ENCODE data around the gene TLR1. TPM values are rescaled to one million over a fixed set of nuclear protein-coding genes. Genes with fewer than 3 reads are reported as not detected.
"Not testable (repeated sequence)": the region's sequence is repeated elsewhere in the genome, so short reads cannot be mapped to it uniquely, and the experiment has no call there.

TLR1 gene
- total RNA-seq, 2 donors from 2014 or later: 1.9 to 3.2 TPM

DNA sequence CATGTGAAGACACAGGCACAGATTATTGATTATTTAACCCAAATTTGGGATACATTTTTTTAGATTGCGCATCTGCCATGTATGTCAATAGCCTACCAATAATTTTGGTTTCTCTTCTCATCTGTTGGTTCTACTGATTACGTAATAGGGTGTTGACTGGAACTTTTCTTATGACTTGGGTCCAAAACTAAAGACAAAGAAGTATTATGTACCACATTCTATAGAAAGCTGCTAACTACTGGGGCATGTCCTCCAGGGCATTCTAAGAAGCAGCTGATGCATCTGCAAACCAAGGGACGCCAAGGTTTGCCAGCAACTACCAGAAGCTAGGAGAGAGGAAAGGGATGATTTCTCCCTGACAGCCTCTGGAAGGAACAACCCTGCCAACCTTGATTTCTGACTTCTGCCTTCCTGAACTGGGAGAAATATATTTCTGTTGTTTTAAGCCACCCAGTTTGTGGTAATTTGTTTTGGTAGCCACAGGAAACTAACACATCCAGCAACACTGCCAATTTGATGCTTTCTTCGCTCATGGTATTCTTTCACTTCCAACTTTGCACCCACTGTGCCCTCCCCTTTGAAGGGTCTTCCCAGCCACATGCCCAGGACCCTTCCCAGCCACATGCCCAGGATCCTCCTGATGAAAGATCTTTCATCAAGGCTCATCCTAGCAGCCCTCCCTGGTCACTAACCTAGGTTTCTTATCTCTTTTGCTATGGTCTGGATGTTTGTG lies 15.9 kb upstream of the TLR1 start:
- Mint-ChIP-seq H3K36me3 (ENCODE audit: insufficient read depth in 2 of 2) (peaks cover 7 to 10% of the 10 kb centered on the region in 2 donors), H3K27me3 (ENCODE audit: low read depth) (no peaks in the 10 kb centered on the region), H3K4me3 (peak overlapping the region in 1 of 2 donors; percentile 36), H3K27ac (peak overlapping the region; percentile 5), H3K4me1 (ENCODE audit: low read depth) (peaks cover 26% of the 10 kb centered on the region), H3K9me3 (peaks cover 11 to 13% of the 10 kb centered on the region in 2 donors)
- DNase-seq: no peak
- peak in 1 of 2 donors; percentile 19 for ATAC-seq (replicated peaks in 1 of 2)

DNA sequence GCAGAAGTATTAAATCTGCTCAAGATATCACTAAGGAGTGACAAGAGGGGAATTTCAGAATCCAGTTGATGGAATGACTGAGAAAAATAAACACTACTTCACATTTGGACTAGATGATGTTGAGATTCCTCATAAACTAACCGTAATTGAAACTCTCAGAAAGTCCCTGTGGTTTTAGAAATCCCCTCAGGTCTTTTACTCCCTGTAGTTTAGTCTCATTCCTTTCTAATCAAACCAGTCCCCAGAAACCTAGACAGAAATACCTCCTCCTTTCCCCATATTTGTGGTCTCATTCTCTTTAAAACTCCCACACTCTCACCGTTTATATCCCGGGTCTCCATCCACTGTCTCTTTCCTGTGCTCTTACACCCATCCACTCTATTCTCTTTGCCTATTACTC lies 15.0 kb upstream of the TLR1 start:
- H3K4me3 Mint-ChIP-seq: peak overlapping the region; percentile 36 to 52
- H3K9me3 Mint-ChIP-seq: peaks cover 13% of the 10 kb centered on the region in 2 donors
- peaks cover 26% of the 10 kb centered on the region for H3K4me1 Mint-ChIP-seq (ENCODE audit: low read depth)
- no peaks in the 10 kb centered on the region for H3K27me3 Mint-ChIP-seq (ENCODE audit: low read depth)
- DNase-seq (no peak), ATAC-seq (replicated peaks in 1 of 2) (peak; percentile 55 to 72)
- H3K27ac Mint-ChIP-seq: peak overlapping the region; percentile 10
- H3K36me3 Mint-ChIP-seq (ENCODE audit: insufficient read depth in 2 of 2): peaks cover 7 to 8% of the 10 kb centered on the region in 2 donors

DNA sequence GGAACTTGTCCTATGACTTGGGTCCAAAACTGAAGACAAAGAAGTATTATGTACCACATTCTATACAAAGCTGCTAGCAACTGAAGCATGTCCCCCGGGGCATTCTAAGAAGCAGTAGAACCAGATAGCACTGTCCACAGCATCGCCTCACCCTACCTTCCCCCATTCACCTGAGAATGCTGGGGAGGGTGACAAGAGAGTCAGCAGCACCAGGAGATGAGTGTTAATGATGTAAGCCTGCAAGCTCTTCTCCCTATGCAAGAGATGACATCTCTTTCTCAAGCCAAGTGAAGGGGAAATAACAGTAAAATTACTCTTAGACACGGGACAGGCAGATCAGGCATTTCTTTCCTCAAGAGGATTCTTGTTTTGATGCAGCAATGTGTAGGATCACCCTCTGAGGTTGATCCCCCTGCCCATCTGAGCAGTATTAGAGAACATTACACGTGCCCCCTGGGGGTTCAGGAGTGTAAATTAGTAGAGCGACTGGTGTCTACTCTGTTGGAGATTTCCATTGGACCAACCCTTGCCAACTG lies 13.9 kb upstream of the TLR1 start:
- ATAC-seq (replicated peaks in 1 of 2) (peak in 1 of 2 donors; percentile 41), DNase-seq (no peak)
- Mint-ChIP-seq H3K9me3 (peaks cover 12% of the 10 kb centered on the region in 2 donors), H3K27me3 (ENCODE audit: low read depth) (no peaks in the 10 kb centered on the region), H3K27ac (no peak overlapping the region), H3K4me1 (ENCODE audit: low read depth) (peaks cover 26% of the 10 kb centered on the region), H3K4me3 (no peak overlapping the region), H3K36me3 (ENCODE audit: insufficient read depth in 2 of 2) (peaks cover 4 to 8% of the 10 kb centered on the region in 2 donors)

DNA sequence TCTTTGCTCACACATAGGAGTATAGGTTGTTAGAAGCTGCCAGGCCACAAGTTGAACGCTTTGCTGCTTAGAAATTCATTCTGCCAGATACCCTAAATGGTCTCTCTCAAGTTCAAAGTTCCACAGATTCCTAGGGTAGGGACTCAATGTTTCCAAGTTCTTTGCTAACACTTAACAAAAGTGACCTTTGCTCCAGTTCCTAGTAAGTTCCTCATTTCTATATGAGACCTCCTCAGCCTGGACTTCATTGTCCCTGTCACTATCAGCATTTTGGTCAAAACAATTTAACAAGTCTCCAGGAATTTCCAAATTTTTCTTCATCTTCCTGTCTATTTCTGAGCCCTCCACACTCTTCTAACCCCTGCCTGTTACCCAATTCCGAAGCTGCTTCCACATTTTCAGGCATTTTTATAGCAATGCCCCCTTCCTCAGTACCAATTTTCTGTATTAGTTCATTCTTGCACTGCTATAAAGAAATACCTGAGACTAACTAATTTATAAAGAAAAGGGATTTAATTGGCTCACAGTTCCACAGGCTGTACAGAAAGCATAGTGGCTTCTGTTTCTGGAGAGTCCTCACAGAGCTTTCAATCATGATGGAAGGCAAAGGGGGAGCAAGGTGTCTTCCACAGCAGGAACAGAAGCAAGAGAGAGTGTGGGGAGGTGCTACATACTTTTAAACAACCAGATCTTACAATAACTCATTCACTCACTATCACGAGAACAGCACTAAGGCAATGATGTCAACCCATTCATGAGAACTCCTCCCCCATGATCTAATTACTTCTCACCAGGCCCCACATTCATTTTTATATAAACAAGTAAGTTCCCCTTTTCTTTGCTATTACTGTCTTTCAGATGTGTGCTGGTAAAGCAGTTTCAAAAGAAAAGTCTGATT lies 11.5 kb upstream of the TLR1 start:
- DNase-seq (no peak), ATAC-seq (replicated peaks in 1 of 2) (peak in 1 of 2 donors; percentile 34)
- no peaks in the 10 kb centered on the region for H3K36me3 Mint-ChIP-seq (ENCODE audit: insufficient read depth in 2 of 2)
- no peak overlapping the region for H3K4me3 Mint-ChIP-seq
- peaks cover 26% of the 10 kb centered on the region for H3K4me1 Mint-ChIP-seq (ENCODE audit: low read depth)
- H3K9me3 Mint-ChIP-seq: peaks cover 2 to 4% of the 10 kb centered on the region in 2 donors
- peak overlapping the region; percentile 64 for H3K27ac Mint-ChIP-seq
- H3K27me3 Mint-ChIP-seq (ENCODE audit: low read depth): no peaks in the 10 kb centered on the region

- Mint-ChIP-seq H3K4me3 (no peak overlapping the region), H3K27ac (no peak overlapping the region), H3K9me3 (peaks cover 2 to 4% of the 10 kb centered on the region in 2 donors), H3K36me3 (ENCODE audit: insufficient read depth in 2 of 2) (no peaks in the 10 kb centered on the region), H3K4me1 (ENCODE audit: low read depth) (peaks cover 12% of the 10 kb centered on the region), H3K27me3 (ENCODE audit: low read depth) (no peaks in the 10 kb centered on the region)
- no peak for ATAC-seq (replicated peaks in 1 of 2)
- DNase-seq: no peak
Observed at GRCh38 chr4:38814386-38814785, 9.8 kb upstream of the TLR1 start.

DNA sequence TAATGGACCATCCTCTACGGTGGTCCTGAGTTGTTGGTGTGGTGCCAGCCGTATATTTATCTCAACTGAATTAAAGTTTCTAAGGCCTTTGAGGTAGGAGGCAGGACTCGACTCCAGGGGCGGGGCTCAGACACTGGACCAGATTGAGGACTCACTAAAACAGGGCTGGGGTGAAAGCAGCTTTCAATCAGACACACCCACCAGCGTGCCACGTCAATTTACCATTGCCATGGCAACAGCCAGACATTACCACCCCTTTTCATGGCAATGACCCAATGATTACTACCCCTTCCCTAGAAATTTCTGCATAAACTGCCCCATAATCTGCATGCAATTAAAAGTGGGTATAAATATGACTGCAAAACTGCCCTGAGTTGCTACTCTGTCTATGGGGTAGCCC lies 6.7 kb upstream of the TLR1 start:
- Mint-ChIP-seq H3K27me3 (ENCODE audit: low read depth) (no peaks in the 10 kb centered on the region), H3K27ac (no peak overlapping the region), H3K9me3 (peaks cover 2 to 4% of the 10 kb centered on the region in 2 donors), H3K4me1 (ENCODE audit: low read depth) (no peaks in the 10 kb centered on the region), H3K36me3 (ENCODE audit: insufficient read depth in 2 of 2) (peaks cover 0 to 4% of the 10 kb centered on the region in 2 donors), H3K4me3 (no peak overlapping the region)
- DNase-seq (no peak), ATAC-seq (replicated peaks in 1 of 2) (no peak)

DNA sequence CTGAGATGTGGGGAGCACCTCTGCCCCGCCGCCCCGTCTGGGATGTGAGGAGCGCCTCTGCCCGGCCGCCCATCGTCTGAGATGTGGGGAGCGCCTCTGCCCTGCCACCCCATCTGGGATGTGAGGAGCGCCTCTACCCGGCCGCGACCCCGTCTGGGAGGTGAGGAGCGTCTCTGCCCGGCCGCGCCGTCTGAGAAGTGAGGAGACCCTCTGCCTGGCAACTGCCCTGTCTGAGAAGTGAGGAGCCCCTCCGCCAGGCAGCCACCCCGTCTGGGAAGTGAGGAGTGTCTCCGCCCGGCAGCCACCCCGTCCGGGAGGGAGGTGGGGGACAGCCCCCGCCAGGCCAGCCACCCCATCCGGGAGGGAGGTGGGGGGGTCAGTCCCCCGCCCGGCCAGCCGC lies 2.9 kb upstream of the TLR1 start:
- ATAC-seq (replicated peaks in 1 of 2); H3K9me3 Mint-ChIP-seq; H3K27me3 Mint-ChIP-seq (ENCODE audit: low read depth); H3K4me3 Mint-ChIP-seq; H3K27ac Mint-ChIP-seq; DNase-seq: not testable (repeated sequence)
- peaks cover 30% of the 10 kb centered on the region for H3K4me1 Mint-ChIP-seq (ENCODE audit: low read depth)
- H3K36me3 Mint-ChIP-seq (ENCODE audit: insufficient read depth in 2 of 2): peaks cover 10 to 14% of the 10 kb centered on the region in 2 donors

GRCh38 chr4:38806251-38806650 lies 1.7 kb upstream of the TLR1 start:
- Mint-ChIP-seq H3K9me3 (peaks cover 8 to 12% of the 10 kb centered on the region in 2 donors), H3K27ac (peak overlapping the region; percentile 96), H3K4me3 (peak overlapping the region; percentile 76 to 87), H3K4me1 (ENCODE audit: low read depth) (peaks cover 30% of the 10 kb centered on the region), H3K36me3 (ENCODE audit: insufficient read depth in 2 of 2) (peaks cover 14 to 24% of the 10 kb centered on the region in 2 donors)
- not testable (repeated sequence) for H3K27me3 Mint-ChIP-seq (ENCODE audit: low read depth); ATAC-seq (replicated peaks in 1 of 2); DNase-seq

DNA sequence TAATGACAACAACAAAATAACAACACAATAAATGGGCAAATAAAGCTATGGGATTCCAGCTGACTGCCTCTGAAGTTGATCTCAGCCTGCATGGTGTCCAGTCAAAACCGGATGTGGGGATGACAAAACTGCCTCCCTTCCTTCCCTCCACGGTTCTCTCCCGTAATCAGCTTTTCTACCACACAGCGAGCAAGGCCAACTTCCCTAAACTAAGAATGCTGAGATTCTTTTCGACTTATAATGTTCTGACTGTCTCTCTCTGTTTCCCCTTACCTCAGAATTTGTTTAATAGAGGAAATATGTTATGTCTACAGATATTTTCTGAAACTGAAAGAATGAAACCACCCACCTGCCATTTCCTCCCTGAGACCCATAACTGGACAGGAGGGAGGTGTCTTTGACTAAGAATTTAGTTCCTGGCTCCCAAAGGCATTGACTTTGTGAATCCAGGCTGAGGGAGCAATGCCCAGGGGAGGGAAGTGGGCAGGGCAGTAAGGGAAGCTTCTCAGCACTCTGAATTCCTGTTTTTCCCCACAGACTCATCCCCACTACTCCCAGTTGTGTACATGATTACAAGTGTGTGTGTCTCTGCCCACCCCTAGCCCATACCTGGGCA lies 1.0 kb upstream of the TLR1 start:
- Mint-ChIP-seq H3K9me3 (peaks cover 9 to 14% of the 10 kb centered on the region in 2 donors), H3K36me3 (ENCODE audit: insufficient read depth in 2 of 2) (peaks cover 17 to 29% of the 10 kb centered on the region in 2 donors), H3K4me1 (ENCODE audit: low read depth) (peaks cover 30% of the 10 kb centered on the region), H3K27me3 (ENCODE audit: low read depth) (no peaks in the 10 kb centered on the region), H3K27ac (peak overlapping the region; percentile 96), H3K4me3 (peak overlapping the region; percentile 76 to 87)
- ATAC-seq (replicated peaks in 1 of 2) (peak; percentile 36 to 65), DNase-seq (peak in 1 of 2 donors; percentile 39)

- DNase-seq (peak; percentile 27 to 29), ATAC-seq (replicated peaks in 1 of 2) (peak; percentile 69 to 75)
- Mint-ChIP-seq H3K27me3 (ENCODE audit: low read depth) (no peaks in the 10 kb centered on the region), H3K36me3 (ENCODE audit: insufficient read depth in 2 of 2) (peaks cover 24 to 39% of the 10 kb centered on the region in 2 donors), H3K27ac (peak overlapping the region; percentile 93), H3K4me3 (peak overlapping the region; percentile 76 to 87), H3K4me1 (ENCODE audit: low read depth) (peaks cover 30% of the 10 kb centered on the region), H3K9me3 (peaks cover 17 to 20% of the 10 kb centered on the region in 2 donors)
Observed at GRCh38 chr4:38803833-38804653, 548 bp downstream of the TLR1 start.

GRCh38 chr4:38802561-38803355 lies 1.8 kb downstream of the TLR1 start:
- DNase-seq (peak in 1 of 2 donors; percentile 12), ATAC-seq (replicated peaks in 1 of 2) (no peak)
- H3K27ac Mint-ChIP-seq: no peak overlapping the region
- peaks cover 30% of the 10 kb centered on the region for H3K4me1 Mint-ChIP-seq (ENCODE audit: low read depth)
- H3K9me3 Mint-ChIP-seq: peaks cover 19 to 22% of the 10 kb centered on the region in 2 donors
- no peaks in the 10 kb centered on the region for H3K27me3 Mint-ChIP-seq (ENCODE audit: low read depth)
- H3K4me3 Mint-ChIP-seq: no peak overlapping the region
- peaks cover 26 to 41% of the 10 kb centered on the region in 2 donors for H3K36me3 Mint-ChIP-seq (ENCODE audit: insufficient read depth in 2 of 2)
